Caco-2 (cell line): ENCODE results near the gene PHACTR1. TPM values are rescaled to one million over a fixed set of nuclear protein-coding genes. Genes with fewer than 3 reads are reported as not detected.

Experiments used
- BruUV-seq: library from RNA; stranded (reverse); fragments of 400-500 nt; replicated peaks from 2 replicates; lab custom pipeline; 2021; lab: Mats Ljungman, UMichigan
- CTCF ChIA-PET: fragments of 300-600 bp; sonication (Branson Sonifier 250); formaldehyde crosslinking; loops from one replicate; lab custom pipeline; 2022; ENCODE audit warnings: antibody characterized with exemption; lab: Charles Lee
- POLR2A ChIA-PET: fragments of 300-600 bp; sonication (Branson Sonifier 250); formaldehyde crosslinking; loops from one replicate; lab custom pipeline; 2022; ENCODE audit warnings: antibody characterized with exemption; lab: Charles Lee
- DNase-seq, 2 experiments: peaks; one replicate each; pipeline versions ENCODE4 v3.0.0 to v3.0.0-alpha.2; 2020 to 2022
- H3K27me3 ChIP-seq: replicated peaks from 2 replicates; pipeline ENCODE4 v1.6.0; 2011; ENCODE audit warnings: low read length; ENCODE audit not compliant: control insufficient read depth, insufficient read depth
- H3K36me3 ChIP-seq: 2 replicates; pipeline ENCODE4 v1.5.1; 2011; ENCODE audit warnings: low read length; ENCODE audit not compliant: control insufficient read depth, insufficient read depth
- H3K4me1 ChIP-seq: fragments of 250-450 bp; sonication (Bioruptor Pico); 2 replicates; pipeline ENCODE4 v1.5.1; 2020; ENCODE audit warnings: mild to moderate bottlenecking
- H3K4me3 ChIP-seq: 2 replicates; pipeline ENCODE4 v1.5.1; 2011; ENCODE audit warnings: low read depth, mild to moderate bottlenecking, control low read depth, low read length
- H3K9me3 ChIP-seq: fragments of 250-450 bp; sonication (Bioruptor Pico); 2 replicates; pipeline ENCODE4 v1.5.1; 2020; ENCODE audit warnings: mild to moderate bottlenecking, moderate library complexity
- H3K27ac Mint-ChIP-seq: one replicate; pipeline ENCODE4 v1.8.0; 2022; ENCODE audit warnings: mixed read lengths; ENCODE audit not compliant: unreplicated experiment
- H3K27me3 Mint-ChIP-seq: one replicate; pipeline ENCODE4 v1.8.0; 2022; ENCODE audit warnings: mixed read lengths; ENCODE audit not compliant: insufficient read depth, unreplicated experiment
- H3K36me3 Mint-ChIP-seq: one replicate; pipeline ENCODE4 v1.8.0; 2022; ENCODE audit warnings: mild to moderate bottlenecking, mixed read lengths; ENCODE audit not compliant: insufficient read depth, unreplicated experiment
- H3K4me1 Mint-ChIP-seq: one replicate; pipeline ENCODE4 v1.8.0; 2022; ENCODE audit warnings: low read depth, mixed read lengths; ENCODE audit not compliant: unreplicated experiment
- H3K4me3 Mint-ChIP-seq: one replicate; pipeline ENCODE4 v1.8.0; 2022; ENCODE audit warnings: mild to moderate bottlenecking, moderate library complexity, mixed read lengths; ENCODE audit not compliant: unreplicated experiment
- H3K9me3 Mint-ChIP-seq: one replicate; pipeline ENCODE4 v1.8.0; 2022; ENCODE audit warnings: mixed read lengths; ENCODE audit not compliant: unreplicated experiment
- intact Hi-C: fragments of 100-400 bp; cut with micrococcal nuclease; formaldehyde crosslinking; loops from one replicate; pipeline ENCODE4 v1.10.0; 2022; ENCODE audit not compliant: unreplicated experiment
- total RNA-seq: library from RNA; stranded (reverse); gene quantifications from 2 replicates; pipeline ENCODE4 v1.2.3, GENCODE V29; 2022
- TF ChIP-seq, protein P1 (sequence below), 2 experiments: fragments of 200-600 bp in 1 of 2; IDR thresholded peaks; 1 replicate in 1 of 2; 2 replicates in 1 of 2; pipeline versions ENCODE4 v1.5.1 to v1.8.0; 2011 to 2022; ENCODE audit warnings: antibody characterized with exemption in 1 of 2, control low read depth in 1 of 2, inconsistent platforms in 1 of 2, low read depth in 1 of 2, low read length in 1 of 2, mild to moderate bottlenecking in 1 of 2, moderate library complexity in 1 of 2; ENCODE audit not compliant: insufficient read depth in 1 of 2, severe bottlenecking in 1 of 2, unreplicated experiment in 1 of 2

PHACTR1 gene
- total RNA-seq, 1 experiment from 2014 or later = 0.41 TPM

DNA sequence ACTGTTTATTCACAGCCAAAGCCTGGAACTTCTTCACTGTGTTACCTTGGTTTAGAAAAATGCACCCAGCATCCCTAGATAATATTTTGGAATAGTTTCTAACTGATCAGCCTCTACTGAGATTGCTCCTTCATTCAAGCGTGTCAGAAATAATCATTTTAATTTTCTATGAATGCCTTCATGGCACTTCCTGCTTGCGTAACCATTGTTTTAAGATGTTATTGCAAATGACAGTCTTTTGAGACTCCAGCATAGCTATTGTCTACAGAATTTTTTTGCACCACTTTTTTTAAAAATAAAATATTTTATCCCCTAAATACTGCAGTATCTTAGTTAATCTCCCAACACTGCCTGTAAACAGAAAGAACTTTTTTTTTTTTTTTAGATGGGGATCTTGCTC is 213.1 kb downstream of the PHACTR1 start:
- CTCF ChIA-PET = no interaction called here
- TF ChIP-seq, protein P1, sequence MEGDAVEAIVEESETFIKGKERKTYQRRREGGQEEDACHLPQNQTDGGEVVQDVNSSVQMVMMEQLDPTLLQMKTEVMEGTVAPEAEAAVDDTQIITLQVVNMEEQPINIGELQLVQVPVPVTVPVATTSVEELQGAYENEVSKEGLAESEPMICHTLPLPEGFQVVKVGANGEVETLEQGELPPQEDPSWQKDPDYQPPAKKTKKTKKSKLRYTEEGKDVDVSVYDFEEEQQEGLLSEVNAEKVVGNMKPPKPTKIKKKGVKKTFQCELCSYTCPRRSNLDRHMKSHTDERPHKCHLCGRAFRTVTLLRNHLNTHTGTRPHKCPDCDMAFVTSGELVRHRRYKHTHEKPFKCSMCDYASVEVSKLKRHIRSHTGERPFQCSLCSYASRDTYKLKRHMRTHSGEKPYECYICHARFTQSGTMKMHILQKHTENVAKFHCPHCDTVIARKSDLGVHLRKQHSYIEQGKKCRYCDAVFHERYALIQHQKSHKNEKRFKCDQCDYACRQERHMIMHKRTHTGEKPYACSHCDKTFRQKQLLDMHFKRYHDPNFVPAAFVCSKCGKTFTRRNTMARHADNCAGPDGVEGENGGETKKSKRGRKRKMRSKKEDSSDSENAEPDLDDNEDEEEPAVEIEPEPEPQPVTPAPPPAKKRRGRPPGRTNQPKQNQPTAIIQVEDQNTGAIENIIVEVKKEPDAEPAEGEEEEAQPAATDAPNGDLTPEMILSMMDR (IDR thresholded peaks at IDR 0.05; ENCODE audit: insufficient read depth in 1 of 2, low read depth in 1 of 2, low read length in 1 of 2, severe bottlenecking in 1 of 2, unreplicated experiment in 1 of 2) = no peak
- H3K4me1 Mint-ChIP-seq = no peaks in the 10 kb centered on the region
- H3K27me3 Mint-ChIP-seq = peaks cover 9% of the 10 kb centered on the region
- no peak overlapping the region for H3K4me3 ChIP-seq
- no peaks in the 10 kb centered on the region for H3K4me1 ChIP-seq
- no peaks in the 10 kb centered on the region for H3K36me3 ChIP-seq
- H3K27me3 ChIP-seq = no peaks in the 10 kb centered on the region
- no peaks in the 10 kb centered on the region for H3K9me3 Mint-ChIP-seq
- BruUV-seq = no TSS peak
- no peak for DNase-seq
- no peaks in the 10 kb centered on the region for H3K36me3 Mint-ChIP-seq
- H3K9me3 ChIP-seq = no peaks in the 10 kb centered on the region; the same call in 1 of the 2 replicates
- H3K4me3 Mint-ChIP-seq = no peak overlapping the region
- POLR2A ChIA-PET = no interaction called here
- no peak overlapping the region for H3K27ac Mint-ChIP-seq
- intact Hi-C loops = no loop called here

DNA sequence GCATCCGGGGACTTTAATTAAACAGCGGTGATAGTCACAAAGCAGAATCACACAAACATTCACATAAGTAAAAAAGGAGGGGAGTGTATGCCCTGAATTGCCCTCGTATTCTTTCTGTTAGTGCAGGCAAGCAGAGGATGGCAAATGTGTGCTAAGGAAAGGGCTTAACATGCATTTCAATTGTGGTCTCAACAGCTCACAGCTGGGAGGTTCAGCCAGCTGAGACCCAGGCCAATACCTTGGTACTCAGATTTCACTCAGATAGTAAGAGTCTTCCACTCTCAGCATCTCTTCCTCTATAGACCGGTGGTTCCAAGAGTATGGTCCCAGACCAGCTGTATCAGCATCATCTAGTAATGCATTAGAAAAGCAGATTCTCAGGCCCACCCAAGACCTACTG is 215.1 kb downstream of the PHACTR1 start:
- no peak for DNase-seq
- H3K27ac Mint-ChIP-seq = no peak overlapping the region
- POLR2A ChIA-PET = no interaction called here
- Histone ChIP-seq H3K4me3 (no peak overlapping the region), H3K27me3 (no peaks in the 10 kb centered on the region), H3K4me1 (no peaks in the 10 kb centered on the region), H3K9me3 (no peaks in the 10 kb centered on the region; the same call in 1 of the 2 replicates), H3K36me3 (no peaks in the 10 kb centered on the region)
- TF ChIP-seq, protein P1 (IDR thresholded peaks at IDR 0.05; ENCODE audit: insufficient read depth in 1 of 2, low read depth in 1 of 2, low read length in 1 of 2, severe bottlenecking in 1 of 2, unreplicated experiment in 1 of 2) = no peak
- no peak overlapping the region for H3K4me3 Mint-ChIP-seq
- intact Hi-C loops = no loop called here
- H3K4me1 Mint-ChIP-seq = no peaks in the 10 kb centered on the region
- CTCF ChIA-PET = no interaction called here
- no peaks in the 10 kb centered on the region for H3K36me3 Mint-ChIP-seq
- H3K9me3 Mint-ChIP-seq = no peaks in the 10 kb centered on the region
- BruUV-seq = no TSS peak
- peaks cover under 1% of the 10 kb centered on the region for H3K27me3 Mint-ChIP-seq

DNA sequence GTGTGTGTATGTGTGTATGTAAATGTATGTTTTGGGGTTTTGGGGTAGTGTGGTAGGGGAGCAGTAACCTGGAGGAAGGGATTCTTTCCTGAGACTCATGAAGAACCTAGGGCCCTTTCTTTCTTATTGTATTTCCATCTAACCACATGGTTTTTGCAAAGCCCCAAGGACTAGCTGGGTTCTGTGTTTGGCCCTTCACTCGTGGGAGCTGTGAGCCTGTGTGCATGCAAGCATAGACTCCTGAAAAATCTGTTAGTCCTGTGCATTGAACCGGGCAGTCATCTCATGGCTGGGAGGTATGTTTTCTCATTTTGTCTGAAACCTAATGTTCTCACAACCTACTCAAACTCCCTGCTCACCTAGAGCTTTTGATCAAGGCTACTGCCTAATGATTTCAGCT is 219.1 kb downstream of the PHACTR1 start:
- TF ChIP-seq, protein P1 (IDR thresholded peaks at IDR 0.05; ENCODE audit: insufficient read depth in 1 of 2, low read depth in 1 of 2, low read length in 1 of 2, severe bottlenecking in 1 of 2, unreplicated experiment in 1 of 2) = no peak
- Mint-ChIP-seq H3K27me3 (peaks cover 6% of the 10 kb centered on the region), H3K9me3 (no peaks in the 10 kb centered on the region), H3K4me3 (no peak overlapping the region), H3K27ac (no peak overlapping the region), H3K36me3 (no peaks in the 10 kb centered on the region), H3K4me1 (no peaks in the 10 kb centered on the region)
- Histone ChIP-seq H3K4me3 (no peak overlapping the region), H3K4me1 (no peaks in the 10 kb centered on the region), H3K36me3 (no peaks in the 10 kb centered on the region), H3K9me3 (no peaks in the 10 kb centered on the region; the same call in 1 of the 2 replicates), H3K27me3 (no peaks in the 10 kb centered on the region)
- CTCF ChIA-PET = interaction anchor here (0.6 kb wide), 1 partner anchor 1192 kb away, joined by 3 read pairs; no protein-coding TSS in a partner anchor
- POLR2A ChIA-PET = no interaction called here
- BruUV-seq = no TSS peak
- intact Hi-C loops = no loop called here
- DNase-seq = no peak
